NCI-H524 (cell line): ENCODE measurements around the gene LY6G6D.

Experiments
- DNase-seq, 2 experiments: peaks; one replicate each; lab custom pipeline; 2025; lab: John Stamatoyannopoulos, UW

Gene LY6G6D

DNA sequence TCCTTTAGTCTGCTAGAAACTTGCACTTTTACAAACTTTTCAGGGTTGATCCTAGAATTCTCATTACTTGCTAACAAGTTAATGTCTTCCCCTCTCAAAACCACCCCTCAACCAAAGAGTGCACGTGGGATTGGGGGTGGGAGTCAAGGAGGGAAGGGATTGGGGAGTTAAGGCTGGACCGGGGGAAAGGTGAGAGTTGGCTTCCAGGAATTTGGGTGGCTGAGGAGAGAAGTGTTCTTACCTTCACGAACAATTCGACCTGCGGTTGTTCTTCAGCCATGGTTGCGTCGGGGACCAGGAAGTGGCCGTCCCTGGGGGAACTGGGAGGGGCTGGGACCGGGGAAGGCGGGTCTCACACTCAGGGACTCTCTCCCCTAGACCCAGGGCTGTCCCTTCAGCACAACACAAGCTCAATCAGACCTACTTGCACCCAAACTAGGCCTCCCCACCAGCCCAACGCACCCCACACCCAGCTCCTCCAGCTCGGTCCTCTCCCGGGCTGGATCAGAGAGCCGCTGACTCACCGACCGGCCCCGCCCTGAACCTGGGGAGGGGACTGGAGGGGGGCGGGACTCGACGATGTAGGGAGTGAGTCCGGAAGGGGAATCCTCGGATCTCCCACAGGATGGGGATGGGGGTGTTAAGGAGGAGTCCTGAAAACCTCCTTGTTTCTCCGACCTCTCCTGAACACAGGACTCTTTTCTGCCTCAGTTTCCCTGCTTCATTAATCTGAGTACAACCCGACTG, 21.0 kb downstream of the LY6G6D start, which contains the start of gene CLIC1:
Gene CLIC1, minus strand, starts transcription at position 510 of the 747 bp plus-strand sequence. Its CDS starts 230 bp downstream, at position 280.
- DNase-seq = no peak

DNA sequence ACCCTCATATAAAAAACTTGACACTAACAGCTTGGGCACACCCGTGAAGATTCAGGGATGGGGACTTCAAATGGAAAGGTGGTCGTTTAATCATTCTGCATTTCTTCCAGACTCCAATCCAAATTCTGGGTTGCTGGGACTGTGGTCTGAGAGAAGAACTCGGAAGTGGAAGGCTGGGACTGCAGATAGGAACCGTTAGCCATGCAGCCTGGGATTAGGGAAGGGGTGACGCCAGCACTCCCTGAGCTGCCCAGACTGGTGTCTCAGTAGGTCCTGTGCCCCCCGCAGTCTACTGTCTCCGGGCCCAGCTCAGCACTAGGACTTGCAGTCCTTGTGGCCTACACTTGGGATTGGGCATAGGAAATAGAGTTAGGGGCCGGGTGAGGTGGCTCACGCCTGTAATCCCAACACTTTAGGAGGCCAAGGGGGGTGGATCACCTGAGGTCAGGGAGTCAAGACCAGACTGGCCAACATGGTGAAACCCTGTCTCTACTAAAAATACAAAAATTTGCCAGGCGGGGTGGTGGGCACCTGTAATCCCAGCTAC, 21.7 kb downstream of the LY6G6D start:
- no peak for DNase-seq

DNA sequence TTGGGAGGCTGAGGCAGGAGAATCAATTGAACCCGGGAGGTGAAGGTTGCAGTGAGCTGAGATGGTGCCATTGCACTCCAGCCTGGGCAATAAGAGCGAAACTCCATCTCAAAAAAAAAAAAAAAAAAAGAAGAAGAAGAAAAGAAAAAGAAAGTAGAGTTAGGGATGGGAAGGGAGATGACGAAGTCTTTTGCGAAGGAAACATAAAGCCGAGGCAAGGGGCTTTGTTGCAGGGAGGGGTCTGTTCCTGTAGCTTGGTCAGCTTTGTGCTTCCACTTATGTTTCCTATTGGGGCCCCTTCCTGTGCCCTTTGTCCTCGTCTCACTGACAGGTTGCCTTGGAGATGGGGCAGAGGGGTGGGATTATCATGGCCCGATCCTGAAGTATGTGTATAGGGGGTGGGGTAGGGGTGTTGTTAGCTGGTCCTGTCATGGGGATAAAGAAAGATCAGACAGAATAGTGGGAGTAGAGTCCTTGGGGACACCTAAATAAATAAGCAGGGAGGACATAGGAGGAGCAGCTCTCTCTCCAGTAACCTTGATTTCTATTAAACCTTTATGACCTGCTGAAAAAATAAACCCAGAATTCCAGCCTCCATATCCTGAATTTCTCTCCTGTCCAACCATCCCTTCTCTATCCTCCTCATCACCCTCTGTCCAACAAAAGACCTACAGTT, 22.3 kb downstream of the LY6G6D start:
- no peak for DNase-seq

DNA sequence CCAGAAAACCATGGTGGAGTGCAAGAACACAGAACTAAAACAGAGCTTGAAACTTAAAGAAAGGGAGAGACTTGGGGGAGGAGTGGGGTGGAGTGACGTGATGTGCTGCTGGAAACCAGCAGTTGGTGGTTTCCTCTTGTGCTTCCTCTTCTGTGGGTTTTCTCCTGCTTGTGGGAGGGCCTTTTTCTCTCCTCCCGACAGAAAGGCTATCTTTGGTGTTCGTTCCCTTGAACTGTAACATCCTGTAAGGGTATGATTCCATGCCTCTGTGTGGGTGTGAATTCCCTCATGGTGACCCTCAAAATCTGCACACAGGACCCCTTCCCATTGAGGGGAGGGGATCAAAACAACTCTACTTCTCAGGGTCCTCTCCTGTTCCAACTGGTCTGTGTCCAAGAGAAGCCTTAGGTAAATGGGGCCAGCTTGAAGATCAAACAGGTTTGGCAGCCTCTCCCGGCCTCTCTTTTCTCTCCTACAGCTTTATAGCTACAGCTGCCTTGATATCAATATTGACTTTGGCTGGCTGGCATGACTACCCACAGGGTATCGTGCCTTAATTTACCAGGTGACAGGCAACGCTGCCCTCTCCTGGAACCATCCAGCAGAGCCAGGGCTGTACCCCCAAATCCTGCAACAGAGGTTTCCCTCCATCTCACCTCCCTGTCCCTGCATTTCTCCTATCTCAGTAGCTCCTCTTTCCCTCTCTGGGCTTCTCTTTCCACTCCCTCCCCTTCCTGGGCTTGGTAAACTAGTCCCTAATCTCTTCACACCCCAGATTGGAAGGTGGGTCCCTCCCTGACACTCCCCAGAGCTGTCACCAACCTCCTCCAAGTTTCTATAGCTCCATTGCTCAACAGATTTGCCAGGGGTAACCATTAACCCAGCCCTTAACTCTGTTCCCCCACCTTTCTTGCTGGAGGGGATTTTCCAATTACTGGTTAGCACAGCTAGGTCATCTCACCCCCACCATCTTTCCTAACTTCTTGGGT, 23.1 kb downstream of the LY6G6D start:
- no peak for DNase-seq

DNA sequence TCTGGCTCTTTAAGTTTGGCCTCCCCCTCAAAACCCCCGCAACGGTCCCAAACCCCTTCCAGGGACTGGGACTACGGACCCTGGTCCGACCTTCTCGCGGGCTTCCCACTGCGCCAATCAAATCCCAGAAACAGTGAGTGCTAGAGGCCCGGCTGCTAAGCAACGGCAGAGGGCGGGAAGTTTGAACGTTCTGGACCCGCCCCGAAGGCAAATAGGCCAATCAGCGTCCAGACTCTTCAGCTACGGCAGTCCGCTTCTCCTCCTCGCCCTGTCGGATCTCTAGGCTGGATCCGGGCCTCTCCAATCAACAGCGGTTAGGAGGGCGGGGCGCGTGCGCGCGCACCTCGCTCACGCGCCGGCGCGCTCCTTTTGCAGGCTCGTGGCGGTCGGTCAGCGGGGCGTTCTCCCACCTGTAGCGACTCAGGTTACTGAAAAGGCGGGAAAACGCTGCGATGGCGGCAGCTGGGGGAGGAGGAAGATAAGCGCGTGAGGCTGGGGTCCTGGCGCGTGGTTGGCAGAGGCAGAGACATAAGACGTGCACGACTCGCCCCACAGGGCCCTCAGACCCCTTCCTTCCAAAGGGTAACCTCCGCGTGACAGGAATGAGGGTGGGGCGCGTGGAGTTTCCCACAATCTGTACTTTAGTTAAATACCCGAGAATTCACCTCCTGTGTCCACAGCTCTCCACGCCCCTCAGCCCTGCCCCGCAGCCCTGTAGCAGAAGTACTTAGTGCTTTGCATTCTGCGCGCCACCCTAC, 24.7 kb downstream of the LY6G6D start, which contains the start of gene MSH5:
Gene MSH5, plus strand, starts transcription at position 367 of the 758 bp plus-strand sequence. CDS start 462 bp downstream, outside the sequence.
- DNase-seq = peak; percentile 89 to 95

DNA sequence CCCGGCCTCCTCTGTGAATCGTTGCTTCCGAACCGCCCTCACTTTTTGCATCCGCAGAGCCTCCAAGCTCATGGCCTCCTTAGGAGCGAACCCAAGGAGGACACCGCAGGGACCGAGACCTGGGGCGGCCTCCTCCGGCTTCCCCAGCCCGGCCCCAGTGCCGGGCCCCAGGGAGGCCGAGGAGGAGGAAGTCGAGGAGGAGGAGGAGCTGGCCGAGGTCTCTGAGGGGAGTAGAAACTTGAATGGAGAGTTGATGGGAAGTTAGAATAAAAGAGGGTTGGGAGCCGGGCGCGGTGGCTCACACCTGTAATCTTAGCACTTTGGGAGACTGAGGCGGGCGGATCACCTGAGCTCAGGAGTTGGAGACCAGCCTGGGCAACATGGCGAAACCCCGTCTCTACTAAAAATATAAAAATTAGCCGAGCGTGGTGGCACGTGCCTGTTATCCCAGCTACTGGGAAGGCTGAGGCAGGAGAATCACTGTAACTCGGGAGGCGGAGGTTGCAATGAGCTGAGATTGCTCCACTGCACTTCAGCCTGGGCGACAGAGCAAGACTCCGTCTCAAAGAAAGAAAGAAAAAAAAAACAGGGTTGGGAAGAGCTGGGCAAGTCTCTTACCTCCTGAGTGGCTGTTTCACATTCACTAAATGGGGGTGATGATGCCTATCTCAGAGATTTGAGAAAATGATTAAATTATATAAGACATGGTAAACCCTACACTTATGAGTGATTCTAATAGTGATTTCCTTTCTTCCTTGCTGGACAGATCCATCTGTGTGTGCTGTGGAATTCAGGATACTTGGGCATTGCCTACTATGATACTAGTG, 25.5 kb downstream of the LY6G6D start:
- DNase-seq = no peak

DNA sequence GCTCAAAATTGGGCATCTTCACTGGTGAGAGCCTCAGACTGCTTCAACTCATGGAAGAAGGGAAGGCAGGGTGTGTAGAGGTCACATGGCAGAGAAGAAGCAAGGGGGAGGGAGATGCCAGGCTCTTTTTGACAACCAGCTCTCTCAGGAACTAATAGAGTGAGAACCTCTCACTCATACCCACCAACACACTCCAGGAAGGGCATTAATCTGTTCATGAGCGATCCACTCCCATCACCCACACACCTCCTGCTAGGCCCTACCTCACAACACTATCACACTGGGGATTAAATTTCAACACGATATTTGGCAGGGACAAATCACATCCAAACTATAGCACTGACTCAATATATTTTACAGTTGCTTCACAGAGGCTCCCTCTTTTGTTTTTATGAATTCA, 26.7 kb downstream of the LY6G6D start:
- DNase-seq = no peak

DNA sequence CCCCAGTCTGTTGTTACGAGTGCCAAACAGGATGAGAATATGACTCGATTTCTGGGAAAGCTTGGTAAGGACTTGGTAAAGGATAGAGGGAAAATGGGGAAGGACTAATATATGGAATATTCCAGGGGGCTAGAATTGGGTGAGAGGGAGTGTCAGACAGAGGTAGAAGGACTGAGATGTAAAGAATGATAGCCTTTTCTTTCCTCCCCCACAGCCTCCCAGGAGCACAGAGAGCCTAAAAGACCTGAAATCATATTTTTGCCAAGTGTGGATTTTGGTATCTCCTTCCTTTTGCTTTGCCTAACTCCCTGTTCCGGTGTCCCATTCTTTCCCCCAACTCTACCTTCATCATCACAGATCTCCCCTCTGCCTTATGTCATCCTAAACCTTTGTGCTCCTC, 27.7 kb downstream of the LY6G6D start:
- no peak for DNase-seq

DNA sequence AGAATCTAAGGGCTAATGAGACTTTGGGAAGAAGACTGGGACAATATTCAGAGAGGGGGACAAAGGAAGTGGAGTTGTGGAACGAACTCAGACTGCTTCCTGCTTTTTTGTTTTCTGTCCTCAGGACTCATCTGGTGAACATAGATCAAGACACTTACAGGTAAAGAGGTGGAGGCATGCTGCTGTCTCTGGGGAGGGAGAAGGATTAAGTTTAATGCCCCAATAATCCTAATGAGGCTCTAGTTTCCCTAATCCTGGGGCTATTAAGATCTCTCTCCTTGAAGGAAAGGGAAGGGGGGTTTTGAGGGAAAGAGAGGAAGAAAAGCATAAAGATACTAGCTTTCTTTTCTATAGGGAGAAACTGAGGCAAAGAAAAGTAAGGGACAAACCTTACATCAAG, 29.3 kb downstream of the LY6G6D start:
- peak in 1 of 2 experiments; percentile 57 for DNase-seq

DNA sequence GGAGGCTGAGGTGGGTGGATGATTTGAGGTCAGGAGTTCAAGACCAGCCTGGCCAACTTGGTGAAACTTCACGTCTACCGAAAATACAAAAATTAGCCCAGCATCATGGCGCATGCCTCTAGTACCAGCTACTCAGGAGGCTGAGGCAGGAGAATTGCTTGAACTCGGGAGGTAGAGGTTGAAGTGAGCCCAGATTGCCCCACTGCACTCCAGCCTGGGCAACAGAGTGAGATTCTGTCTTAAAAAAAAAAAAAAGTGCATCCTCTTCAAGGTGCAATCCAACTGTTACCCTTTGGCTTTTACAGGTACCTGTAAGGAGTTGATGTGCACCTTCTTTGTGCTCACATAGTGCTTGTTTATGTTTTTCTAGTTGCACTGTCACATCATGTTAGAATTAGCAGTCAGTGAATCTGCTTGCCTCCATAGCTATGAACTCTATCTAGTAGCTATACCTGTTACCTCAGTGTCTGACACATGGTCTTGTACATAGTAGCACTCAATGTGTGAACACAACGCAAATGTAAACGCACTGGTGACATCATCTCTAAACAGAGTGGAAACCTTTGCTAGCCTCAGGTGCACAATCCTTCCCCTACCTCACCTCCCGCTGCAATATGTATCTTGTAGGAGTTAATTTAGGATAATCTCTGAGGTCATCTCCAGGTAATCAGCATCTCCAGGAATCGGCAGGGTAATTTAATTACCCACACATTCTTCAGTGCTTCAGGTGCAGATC, 34.3 kb downstream of the LY6G6D start:
- no peak for DNase-seq

DNA sequence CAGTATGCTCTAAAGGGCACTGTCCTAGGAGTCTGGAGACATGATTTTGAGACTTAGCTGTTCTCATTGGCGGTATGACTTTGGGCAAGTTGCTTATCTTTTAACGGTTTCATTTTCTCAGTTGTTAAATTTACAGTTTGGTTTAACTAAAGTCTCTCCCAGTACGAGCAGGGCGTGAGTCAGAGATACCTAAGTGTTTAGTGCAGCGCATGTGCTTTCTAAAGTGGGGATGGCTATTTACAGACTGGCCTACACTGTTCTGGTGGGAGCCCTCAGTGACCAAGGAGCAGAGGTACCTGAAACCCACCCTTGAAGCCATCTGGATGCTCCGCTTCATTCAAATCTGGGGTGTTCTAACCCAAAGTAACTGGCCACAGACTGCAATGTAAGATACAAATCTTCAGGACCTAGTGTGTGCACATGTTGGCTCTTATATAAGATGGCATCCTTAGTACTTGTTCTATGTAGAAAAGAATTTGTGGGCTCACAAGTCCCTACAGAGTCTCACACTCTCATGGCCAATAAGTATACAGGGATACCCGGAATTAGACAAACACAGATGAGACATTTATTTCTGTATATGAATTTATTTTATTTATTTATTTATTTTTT, 35.4 kb downstream of the LY6G6D start:
- DNase-seq = no peak

DNA sequence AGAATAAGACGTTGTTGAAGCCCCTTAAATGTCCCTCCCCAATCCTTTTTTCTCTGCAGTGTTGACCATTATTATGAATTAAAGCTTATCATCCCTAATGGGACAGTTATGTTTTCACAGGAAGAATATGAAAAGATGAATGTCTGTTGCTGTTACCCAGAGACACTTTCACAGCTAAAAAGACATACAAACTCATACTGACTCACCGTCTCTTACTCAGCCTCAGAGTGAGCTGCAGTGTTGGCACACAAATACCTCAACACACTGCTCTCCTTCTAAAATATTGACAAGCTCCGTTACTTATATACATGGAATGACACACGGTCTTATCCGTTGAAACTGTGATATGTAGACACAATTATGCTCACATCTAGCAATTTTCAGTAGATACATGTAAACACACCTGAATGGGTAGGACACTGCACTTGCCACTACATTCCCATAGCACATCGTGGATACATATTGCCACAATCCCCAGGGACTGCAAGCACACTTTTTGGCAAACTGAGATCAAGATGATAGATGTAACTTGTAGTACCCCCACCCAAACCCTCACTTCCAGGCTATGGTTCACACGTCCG, 37.7 kb downstream of the LY6G6D start:
- DNase-seq = no peak

DNA sequence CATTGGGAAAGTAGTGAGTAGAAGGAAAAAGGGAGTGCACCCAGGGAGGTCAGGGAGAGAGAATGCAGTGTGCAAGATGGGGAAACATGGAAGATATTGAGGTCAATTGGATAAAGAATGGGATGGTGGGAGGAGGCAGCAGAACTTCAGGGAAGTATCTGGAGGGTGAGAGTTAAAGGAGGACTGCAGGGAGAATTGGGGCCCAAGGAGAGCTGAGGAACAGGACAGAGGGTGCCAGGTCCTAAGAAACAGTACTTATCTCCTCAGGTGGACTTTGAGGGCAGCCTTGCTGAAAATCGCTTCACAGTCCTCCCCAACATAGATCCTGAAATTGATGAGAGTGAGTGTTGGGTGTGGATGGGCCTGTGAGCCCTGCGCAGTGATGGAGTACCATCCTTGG, 43.1 kb downstream of the LY6G6D start:
- no peak for DNase-seq

DNA sequence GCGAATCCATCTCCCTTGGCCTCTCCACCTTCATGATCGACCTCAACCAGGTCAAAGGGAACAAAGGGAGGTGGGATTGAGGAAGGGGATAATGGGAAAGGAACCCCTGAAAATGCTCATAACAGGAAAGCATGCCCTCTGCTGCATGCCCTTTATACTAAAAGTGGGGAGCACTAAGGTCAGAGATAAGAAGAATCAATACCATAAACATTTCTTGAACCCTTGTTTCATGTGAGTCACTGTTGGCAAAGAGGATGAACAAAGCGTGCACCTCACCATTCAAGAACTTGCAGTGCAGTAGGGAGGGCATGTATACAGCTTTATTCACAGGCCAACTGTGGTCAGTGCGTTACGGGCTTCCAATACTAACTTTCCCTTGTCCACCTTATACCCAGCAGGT, 45.6 kb downstream of the LY6G6D start:
- no peak for DNase-seq

DNA sequence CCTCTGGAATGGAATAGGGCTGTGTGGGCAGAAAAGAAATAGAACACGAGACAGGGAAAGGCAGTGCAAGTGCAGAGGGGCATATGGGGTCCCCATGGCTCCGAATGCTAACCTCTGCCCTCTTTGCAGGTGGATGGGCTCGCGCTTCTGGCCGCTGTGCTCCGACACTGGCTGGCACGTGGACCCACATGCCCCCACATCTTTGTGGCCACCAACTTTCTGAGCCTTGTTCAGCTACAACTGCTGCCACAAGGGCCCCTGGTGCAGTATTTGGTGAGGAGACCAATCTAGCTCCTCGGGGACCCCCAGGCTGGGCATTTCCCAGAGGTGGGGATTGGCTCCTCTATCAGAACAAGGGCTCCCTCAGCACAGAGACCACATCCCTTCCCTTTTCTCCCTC, 46.2 kb downstream of the LY6G6D start:
- no peak for DNase-seq

DNA sequence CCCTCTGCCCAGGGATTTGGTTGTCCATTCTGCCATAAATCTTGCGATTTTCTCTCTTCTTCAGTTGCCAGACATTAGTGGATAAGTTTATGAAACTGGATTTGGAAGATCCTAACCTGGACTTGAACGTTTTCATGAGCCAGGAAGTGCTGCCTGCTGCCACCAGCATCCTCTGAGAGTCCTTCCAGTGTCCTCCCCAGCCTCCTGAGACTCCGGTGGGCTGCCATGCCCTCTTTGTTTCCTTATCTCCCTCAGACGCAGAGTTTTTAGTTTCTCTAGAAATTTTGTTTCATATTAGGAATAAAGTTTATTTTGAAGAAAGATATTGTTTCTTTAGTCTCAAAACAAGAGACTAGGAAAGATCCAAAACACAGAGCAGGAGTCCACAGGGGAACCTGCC, 47.2 kb downstream of the LY6G6D start, which contains the start of gene SAPCD1:
Gene SAPCD1, plus strand, starts transcription at position 301 of the 400 bp plus-strand sequence. CDS start 399 bp downstream, outside the sequence.
- no peak for DNase-seq

DNA sequence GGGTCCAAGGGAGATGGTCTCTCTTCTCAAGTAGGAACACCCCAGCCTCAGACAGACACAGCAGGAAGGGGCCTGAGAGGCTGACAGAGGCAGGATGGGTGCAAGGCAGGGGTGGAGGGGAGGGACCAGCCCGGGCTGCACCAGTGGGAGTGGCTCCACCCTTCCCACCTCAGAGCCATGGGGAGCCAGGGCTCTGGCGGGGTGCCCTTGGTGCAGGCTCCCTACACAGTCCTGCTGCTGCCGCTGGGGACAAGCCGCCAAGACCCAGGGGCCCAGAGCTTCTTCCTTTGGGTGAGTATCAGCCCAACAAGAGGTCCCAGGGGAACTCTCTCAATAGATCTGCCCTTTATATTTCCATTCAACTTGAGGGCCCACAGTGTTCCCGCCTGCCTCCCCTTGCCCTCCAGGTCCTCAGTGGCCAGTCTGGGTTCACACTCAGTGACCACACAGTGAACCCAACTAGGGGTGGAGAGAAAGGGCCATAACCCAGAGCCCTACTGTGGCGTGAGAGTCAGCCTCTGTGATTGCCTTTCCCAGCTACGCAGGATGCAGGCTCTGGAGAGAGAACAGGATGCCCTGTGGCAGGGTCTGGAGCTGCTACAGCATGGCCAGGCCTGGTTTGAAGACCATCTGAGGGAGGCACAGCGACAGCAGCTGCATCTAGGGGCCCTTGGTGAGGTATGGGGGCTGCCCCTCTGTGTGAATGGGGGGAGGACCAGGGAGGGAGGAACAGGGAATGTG, 47.9 kb downstream of the LY6G6D start:
- no peak for DNase-seq

DNA sequence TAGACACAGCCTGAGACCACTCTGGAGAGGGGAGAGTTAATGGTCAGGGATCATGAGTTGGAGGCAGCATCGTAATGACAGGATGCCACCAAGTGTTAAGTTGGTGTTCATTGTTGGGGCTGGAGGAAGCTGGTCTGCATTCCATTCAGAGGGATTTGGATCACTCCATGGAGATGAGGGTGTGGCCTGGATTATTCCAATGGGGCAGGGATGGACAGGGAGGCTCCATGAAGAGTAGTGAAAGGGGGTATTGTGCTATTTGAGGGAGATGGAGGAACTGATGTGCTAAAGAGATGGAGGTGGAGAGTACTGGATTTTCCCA, 48.4 kb downstream of the LY6G6D start:
- no peak for DNase-seq
